ENCODE results near the gene UQCC5. TPM values are rescaled to one million over a fixed set of nuclear protein-coding genes. Genes with fewer than 3 reads are reported as not detected.

The UQCC5 gene
- total RNA-seq, 1 experiment from 2014 or later = 37.8 TPM

DNA sequence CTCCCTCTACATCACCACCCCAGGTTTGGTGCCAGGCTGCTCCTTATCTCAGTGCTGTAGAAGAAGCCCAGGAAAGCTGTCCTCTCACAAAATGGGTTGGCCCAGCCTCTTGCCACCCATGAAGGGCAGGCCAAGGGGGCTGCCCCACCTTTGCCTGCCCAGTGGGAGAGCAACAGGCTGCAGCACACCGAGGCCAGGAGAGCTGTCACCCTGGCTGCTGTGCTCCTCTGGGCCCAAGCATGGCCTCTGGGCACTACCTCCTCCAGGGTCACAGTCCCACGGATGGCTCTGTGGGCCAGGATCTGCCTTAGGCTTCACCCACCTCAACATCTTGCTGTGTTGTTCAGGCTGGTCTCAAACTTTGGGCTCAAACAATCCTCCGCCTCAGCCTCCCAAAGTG is 47.7 kb upstream of the UQCC5 start (continued):
- TF ChIP-seq SMAD3 (CRISPR knock-in tag; IDR thresholded peaks at IDR 0.05; ENCODE audit: borderline replicate concordance) = no peak
- TF ChIP-seq, protein P1, sequence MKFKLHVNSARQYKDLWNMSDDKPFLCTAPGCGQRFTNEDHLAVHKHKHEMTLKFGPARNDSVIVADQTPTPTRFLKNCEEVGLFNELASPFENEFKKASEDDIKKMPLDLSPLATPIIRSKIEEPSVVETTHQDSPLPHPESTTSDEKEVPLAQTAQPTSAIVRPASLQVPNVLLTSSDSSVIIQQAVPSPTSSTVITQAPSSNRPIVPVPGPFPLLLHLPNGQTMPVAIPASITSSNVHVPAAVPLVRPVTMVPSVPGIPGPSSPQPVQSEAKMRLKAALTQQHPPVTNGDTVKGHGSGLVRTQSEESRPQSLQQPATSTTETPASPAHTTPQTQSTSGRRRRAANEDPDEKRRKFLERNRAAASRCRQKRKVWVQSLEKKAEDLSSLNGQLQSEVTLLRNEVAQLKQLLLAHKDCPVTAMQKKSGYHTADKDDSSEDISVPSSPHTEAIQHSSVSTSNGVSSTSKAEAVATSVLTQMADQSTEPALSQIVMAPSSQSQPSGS (CRISPR knock-in tag; IDR thresholded peaks at IDR 0.05; ENCODE audit: borderline replicate concordance, low read depth) = no peak

DNA sequence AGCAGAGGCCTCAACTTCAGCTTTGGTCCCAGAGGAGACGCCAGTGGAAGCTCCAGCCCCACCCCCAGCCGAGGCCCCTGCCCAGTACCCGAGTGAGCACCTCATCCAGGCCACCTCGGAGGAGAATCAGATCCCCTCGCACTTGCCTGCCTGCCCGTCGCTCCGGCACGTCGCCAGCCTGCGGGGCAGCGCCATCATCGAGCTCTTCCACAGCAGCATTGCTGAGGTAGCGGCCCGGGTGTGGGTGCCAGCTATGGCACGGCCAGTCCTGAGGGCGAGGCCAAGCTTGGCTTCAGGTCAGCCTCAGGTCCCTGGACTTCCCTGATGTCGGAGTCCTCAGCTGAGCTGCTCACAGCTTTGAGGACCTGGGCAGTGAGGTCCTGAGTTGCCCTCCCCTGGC is 47.0 kb upstream of the UQCC5 start:
- Mint-ChIP-seq H3K36me3 (peaks cover 24% of the 10 kb centered on the region), H3K27me3 (ENCODE audit: low read depth) (no peaks in the 10 kb centered on the region), H3K4me1 (no peaks in the 10 kb centered on the region), H3K4me3 (no peak overlapping the region), H3K9me3 (no peaks in the 10 kb centered on the region), H3K27ac (no peak overlapping the region)
- TF ChIP-seq, protein P2, sequence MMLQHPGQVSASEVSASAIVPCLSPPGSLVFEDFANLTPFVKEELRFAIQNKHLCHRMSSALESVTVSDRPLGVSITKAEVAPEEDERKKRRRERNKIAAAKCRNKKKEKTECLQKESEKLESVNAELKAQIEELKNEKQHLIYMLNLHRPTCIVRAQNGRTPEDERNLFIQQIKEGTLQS (CRISPR knock-in tag; conservative IDR thresholded peaks at IDR 0.05) = no peak
- no peak for TF ChIP-seq ETV6 (CRISPR knock-in tag; IDR thresholded peaks at IDR 0.05)
- TF ChIP-seq ZNF671 (CRISPR knock-in tag; IDR thresholded peaks at IDR 0.05) = no peak
- TF ChIP-seq, protein P3, sequence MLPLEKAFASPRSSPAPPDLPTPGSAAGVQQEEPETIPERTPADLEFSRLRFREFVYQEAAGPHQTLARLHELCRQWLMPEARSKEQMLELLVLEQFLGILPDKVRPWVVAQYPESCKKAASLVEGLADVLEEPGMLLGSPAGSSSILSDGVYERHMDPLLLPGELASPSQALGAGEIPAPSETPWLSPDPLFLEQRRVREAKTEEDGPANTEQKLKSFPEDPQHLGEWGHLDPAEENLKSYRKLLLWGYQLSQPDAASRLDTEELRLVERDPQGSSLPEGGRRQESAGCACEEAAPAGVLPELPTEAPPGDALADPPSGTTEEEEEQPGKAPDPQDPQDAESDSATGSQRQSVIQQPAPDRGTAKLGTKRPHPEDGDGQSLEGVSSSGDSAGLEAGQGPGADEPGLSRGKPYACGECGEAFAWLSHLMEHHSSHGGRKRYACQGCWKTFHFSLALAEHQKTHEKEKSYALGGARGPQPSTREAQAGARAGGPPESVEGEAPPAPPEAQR (CRISPR knock-in tag; IDR thresholded peaks at IDR 0.05) = no peak
- TF ChIP-seq, protein P4, sequence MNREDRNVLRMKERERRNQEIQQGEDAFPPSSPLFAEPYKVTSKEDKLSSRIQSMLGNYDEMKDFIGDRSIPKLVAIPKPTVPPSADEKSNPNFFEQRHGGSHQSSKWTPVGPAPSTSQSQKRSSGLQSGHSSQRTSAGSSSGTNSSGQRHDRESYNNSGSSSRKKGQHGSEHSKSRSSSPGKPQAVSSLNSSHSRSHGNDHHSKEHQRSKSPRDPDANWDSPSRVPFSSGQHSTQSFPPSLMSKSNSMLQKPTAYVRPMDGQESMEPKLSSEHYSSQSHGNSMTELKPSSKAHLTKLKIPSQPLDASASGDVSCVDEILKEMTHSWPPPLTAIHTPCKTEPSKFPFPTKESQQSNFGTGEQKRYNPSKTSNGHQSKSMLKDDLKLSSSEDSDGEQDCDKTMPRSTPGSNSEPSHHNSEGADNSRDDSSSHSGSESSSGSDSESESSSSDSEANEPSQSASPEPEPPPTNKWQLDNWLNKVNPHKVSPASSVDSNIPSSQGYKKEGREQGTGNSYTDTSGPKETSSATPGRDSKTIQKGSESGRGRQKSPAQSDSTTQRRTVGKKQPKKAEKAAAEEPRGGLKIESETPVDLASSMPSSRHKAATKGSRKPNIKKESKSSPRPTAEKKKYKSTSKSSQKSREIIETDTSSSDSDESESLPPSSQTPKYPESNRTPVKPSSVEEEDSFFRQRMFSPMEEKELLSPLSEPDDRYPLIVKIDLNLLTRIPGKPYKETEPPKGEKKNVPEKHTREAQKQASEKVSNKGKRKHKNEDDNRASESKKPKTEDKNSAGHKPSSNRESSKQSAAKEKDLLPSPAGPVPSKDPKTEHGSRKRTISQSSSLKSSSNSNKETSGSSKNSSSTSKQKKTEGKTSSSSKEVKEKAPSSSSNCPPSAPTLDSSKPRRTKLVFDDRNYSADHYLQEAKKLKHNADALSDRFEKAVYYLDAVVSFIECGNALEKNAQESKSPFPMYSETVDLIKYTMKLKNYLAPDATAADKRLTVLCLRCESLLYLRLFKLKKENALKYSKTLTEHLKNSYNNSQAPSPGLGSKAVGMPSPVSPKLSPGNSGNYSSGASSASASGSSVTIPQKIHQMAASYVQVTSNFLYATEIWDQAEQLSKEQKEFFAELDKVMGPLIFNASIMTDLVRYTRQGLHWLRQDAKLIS (CRISPR knock-in tag; IDR thresholded peaks at IDR 0.05; ENCODE audit: borderline replicate concordance) = no peak
- no peak for TF ChIP-seq ZNF232 (CRISPR knock-in tag; IDR thresholded peaks at IDR 0.05)
- no peak for TF ChIP-seq MYBL2 (CRISPR knock-in tag; IDR thresholded peaks at IDR 0.05)
- TF ChIP-seq PRRX2 (CRISPR knock-in tag; IDR thresholded peaks at IDR 0.05) = no peak
- TF ChIP-seq, protein P5, sequence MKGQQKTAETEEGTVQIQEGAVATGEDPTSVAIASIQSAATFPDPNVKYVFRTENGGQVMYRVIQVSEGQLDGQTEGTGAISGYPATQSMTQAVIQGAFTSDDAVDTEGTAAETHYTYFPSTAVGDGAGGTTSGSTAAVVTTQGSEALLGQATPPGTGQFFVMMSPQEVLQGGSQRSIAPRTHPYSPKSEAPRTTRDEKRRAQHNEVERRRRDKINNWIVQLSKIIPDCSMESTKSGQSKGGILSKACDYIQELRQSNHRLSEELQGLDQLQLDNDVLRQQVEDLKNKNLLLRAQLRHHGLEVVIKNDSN (CRISPR knock-in tag; IDR thresholded peaks at IDR 0.05) = no peak
- DNase-seq (ENCODE audit: low spot score) = no peak
- ChIA-PET CTCF (interaction anchor here (0.7 to 3.6 kb wide), 2 partner anchors 17 to 45 kb away, joined by 3 to 10 read pairs; partner anchors contain the start of gene SEMA3G), POLR2A (no interaction called here)
- ATAC-seq = no peak

DNA sequence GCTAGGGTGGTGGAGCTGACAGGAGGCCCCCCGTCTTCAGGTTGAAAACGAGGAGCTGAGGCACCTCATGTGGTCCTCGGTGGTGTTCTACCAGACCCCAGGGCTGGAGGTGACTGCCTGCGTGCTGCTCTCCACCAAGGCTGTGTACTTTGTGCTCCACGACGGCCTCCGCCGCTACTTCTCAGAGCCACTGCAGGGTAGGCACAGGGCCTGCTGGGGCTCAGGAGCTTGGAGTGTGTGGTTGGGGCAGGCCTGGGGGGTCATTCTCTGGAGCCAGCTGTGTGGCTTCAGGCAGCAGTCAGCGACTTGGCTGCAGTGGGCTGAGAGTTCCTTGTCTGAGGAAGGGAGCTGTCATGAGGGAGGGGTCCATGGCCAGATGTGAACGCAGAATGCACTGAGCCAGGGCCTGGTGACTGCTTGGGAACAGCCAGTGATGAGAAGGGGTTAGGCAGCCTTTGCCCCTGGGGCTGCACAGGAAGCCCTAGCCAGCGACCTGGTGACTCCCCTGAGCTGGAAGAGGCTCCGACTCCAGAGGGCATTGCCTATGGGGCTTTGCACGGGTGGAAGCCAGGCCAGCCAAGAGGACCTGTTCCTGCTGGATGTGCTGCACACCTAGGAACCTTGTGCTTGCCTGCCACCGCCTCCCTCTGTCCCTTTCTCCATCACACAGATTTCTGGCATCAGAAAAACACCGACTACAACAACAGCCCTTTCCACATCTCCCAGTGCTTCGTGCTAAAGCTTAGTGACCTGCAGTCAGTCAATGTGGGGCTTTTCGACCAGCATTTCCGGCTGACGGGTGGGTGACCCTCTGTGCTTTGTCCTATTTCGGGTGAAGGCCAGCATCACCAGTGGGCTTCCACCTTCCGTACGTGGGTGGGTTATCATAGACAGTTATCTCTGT is 46.1 kb upstream of the UQCC5 start:
- no peak for DNase-seq (ENCODE audit: low spot score)
- Mint-ChIP-seq H3K4me3 (no peak overlapping the region), H3K27ac (no peak overlapping the region), H3K4me1 (no peaks in the 10 kb centered on the region), H3K36me3 (peaks cover 24% of the 10 kb centered on the region), H3K9me3 (no peaks in the 10 kb centered on the region), H3K27me3 (ENCODE audit: low read depth) (no peaks in the 10 kb centered on the region)
- ChIA-PET CTCF (interaction anchor here (1.4 to 3.6 kb wide), 2 partner anchors 9 to 18 kb away, joined by 5 to 10 read pairs; no protein-coding TSS in a partner anchor), POLR2A (no interaction called here)
- no peak for ATAC-seq
- TF ChIP-seq FOXP1 (CRISPR knock-in tag; IDR thresholded peaks at IDR 0.05; ENCODE audit: borderline replicate concordance) (no peak), ZNF396 (CRISPR knock-in tag; IDR thresholded peaks at IDR 0.05; ENCODE audit: borderline replicate concordance) (no peak), ELF4 (CRISPR knock-in tag; IDR thresholded peaks at IDR 0.05; ENCODE audit: low read depth) (no peak), FOXK1 (CRISPR knock-in tag; IDR thresholded peaks at IDR 0.05) (no peak), SMAD4 (CRISPR knock-in tag; IDR thresholded peaks at IDR 0.05) (no peak), GABPB1 (CRISPR knock-in tag; IDR thresholded peaks at IDR 0.05) (no peak), ZNF317 (CRISPR knock-in tag; IDR thresholded peaks at IDR 0.05; ENCODE audit: borderline replicate concordance, low read depth) (no peak), RORB (CRISPR knock-in tag; IDR thresholded peaks at IDR 0.05) (no peak), ZNF121 (CRISPR knock-in tag; IDR thresholded peaks at IDR 0.05) (no peak), IRF2 (CRISPR knock-in tag; IDR thresholded peaks at IDR 0.05; ENCODE audit: borderline replicate concordance, low read depth) (no peak), ZNF416 (CRISPR knock-in tag; IDR thresholded peaks at IDR 0.05) (no peak), ZBTB21 (CRISPR knock-in tag; IDR thresholded peaks at IDR 0.05; ENCODE audit: borderline replicate concordance) (no peak)
- TF ChIP-seq, protein P6, sequence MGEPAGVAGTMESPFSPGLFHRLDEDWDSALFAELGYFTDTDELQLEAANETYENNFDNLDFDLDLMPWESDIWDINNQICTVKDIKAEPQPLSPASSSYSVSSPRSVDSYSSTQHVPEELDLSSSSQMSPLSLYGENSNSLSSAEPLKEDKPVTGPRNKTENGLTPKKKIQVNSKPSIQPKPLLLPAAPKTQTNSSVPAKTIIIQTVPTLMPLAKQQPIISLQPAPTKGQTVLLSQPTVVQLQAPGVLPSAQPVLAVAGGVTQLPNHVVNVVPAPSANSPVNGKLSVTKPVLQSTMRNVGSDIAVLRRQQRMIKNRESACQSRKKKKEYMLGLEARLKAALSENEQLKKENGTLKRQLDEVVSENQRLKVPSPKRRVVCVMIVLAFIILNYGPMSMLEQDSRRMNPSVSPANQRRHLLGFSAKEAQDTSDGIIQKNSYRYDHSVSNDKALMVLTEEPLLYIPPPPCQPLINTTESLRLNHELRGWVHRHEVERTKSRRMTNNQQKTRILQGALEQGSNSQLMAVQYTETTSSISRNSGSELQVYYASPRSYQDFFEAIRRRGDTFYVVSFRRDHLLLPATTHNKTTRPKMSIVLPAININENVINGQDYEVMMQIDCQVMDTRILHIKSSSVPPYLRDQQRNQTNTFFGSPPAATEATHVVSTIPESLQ (CRISPR knock-in tag; IDR thresholded peaks at IDR 0.05) = no peak
